PC-3 (cell line): Measurements from ENCODE around the gene TAS2R60. TPM values are rescaled to one million over a fixed set of nuclear protein-coding genes. Genes with fewer than 3 reads are reported as not detected.

ENCODE experiments used
- ATAC-seq: fragments of 200-7000 bp; cut with Tn5 transposase; 2 replicates; pipeline ENCODE4 v1.9.1; 2020; ENCODE audit warnings: mild to moderate bottlenecking, moderate library complexity
- BruUV-seq: library from RNA; stranded (reverse); fragments of 400-500 nt; replicated peaks from 2 replicates; lab custom pipeline; 2021; lab: Mats Ljungman, UMichigan
- CTCF ChIA-PET: fragments of 300-600 bp; sonication (Branson Sonifier 250); formaldehyde crosslinking; loops from one replicate; lab custom pipeline; 2022; ENCODE audit warnings: antibody characterized with exemption; lab: Charles Lee
- POLR2A ChIA-PET: fragments of 300-600 bp; sonication (Branson Sonifier 250); formaldehyde crosslinking; loops from one replicate; lab custom pipeline; 2022; ENCODE audit warnings: antibody characterized with exemption; ENCODE audit not compliant: unreplicated experiment; lab: Charles Lee
- DNase-seq: peaks from one replicate; pipeline ENCODE4 v3.0.0-alpha.2; 2015
- H2AFZ ChIP-seq: fragments of 300-600 bp; sonication (generic); 2 replicates; pipeline ENCODE4 v1.6.0; 2016; ENCODE audit warnings: antibody characterized with exemption, low read length
- H3F3A ChIP-seq: fragments of 300-600 bp; sonication (generic); one replicate; pipeline ENCODE4 v1.6.0; 2017; ENCODE audit warnings: antibody characterized with exemption, low read length, control low read depth, mild to moderate bottlenecking; ENCODE audit not compliant: unreplicated experiment
- H3K27ac ChIP-seq: fragments of 300-600 bp; sonication (generic); 2 replicates; pipeline ENCODE4 v1.5.1; 2016; ENCODE audit warnings: mild to moderate bottlenecking, low read length
- H3K27me3 ChIP-seq: fragments of 300-600 bp; sonication (generic); 2 replicates; pipeline ENCODE4 v1.6.1; 2016; ENCODE audit warnings: low read length, mixed read lengths
- H3K36me3 ChIP-seq: fragments of 300-600 bp; sonication (generic); 2 replicates; pipeline ENCODE4 v1.6.1; 2016; ENCODE audit warnings: low read depth, mixed run types, low read length, mixed read lengths
- H3K4me1 ChIP-seq: fragments of 300-600 bp; sonication (generic); 2 replicates; pipeline ENCODE4 v1.5.1; 2016; ENCODE audit warnings: low read length; ENCODE audit not compliant: insufficient read depth
- H3K4me2 ChIP-seq: fragments of 300-600 bp; sonication (generic); 2 replicates; pipeline ENCODE4 v1.6.0; 2016; ENCODE audit warnings: low read length
- H3K4me3 ChIP-seq: fragments of 300-600 bp; sonication (generic); 2 replicates; pipeline ENCODE4 v1.5.1; 2016; ENCODE audit warnings: mild to moderate bottlenecking, low read length, mixed read lengths
- H3K79me2 ChIP-seq: fragments of 300-600 bp; sonication (generic); 2 replicates; pipeline ENCODE4 v1.6.1; 2017; ENCODE audit warnings: low read length, mixed read lengths
- H3K9ac ChIP-seq: fragments of 300-600 bp; sonication (generic); 2 replicates; pipeline ENCODE4 v1.6.0; 2016; ENCODE audit warnings: mild to moderate bottlenecking, low read length
- H3K9me2 ChIP-seq: fragments of 300-600 bp; sonication (generic); replicated peaks from 2 replicates; pipeline ENCODE4 v1.6.1; 2016; ENCODE audit warnings: mixed run types, low read length, mixed read lengths
- H3K9me3 ChIP-seq: fragments of 300-600 bp; sonication (generic); 2 replicates; pipeline ENCODE4 v1.6.1; 2016; ENCODE audit warnings: low read length, mixed read lengths
- H4K20me1 ChIP-seq: fragments of 300-600 bp; sonication (generic); 2 replicates; pipeline ENCODE4 v1.6.1; 2016; ENCODE audit warnings: low read length, mixed read lengths
- CTCF ChIP-seq: fragments of 300-600 bp; sonication (generic); conservative IDR thresholded peaks from 2 replicates; pipeline ENCODE4 v1.5.1; 2017; ENCODE audit warnings: antibody characterized with exemption, low read depth, mild to moderate bottlenecking, low read length
- EZH2 ChIP-seq: fragments of 300-600 bp; sonication (generic); IDR thresholded peaks from one replicate; pipeline ENCODE4 v1.6.1; 2017; ENCODE audit warnings: antibody characterized with exemption, mild to moderate bottlenecking, low read length; ENCODE audit not compliant: unreplicated experiment
- EZH2phosphoT487 ChIP-seq: fragments of 300-600 bp; sonication (generic); IDR thresholded peaks from 2 replicates; pipeline ENCODE4 v1.6.1; 2018; ENCODE audit warnings: mild to moderate bottlenecking, antibody characterized with exemption, low read length, borderline replicate concordance
- intact Hi-C: fragments of 100-400 bp; cut with micrococcal nuclease; formaldehyde crosslinking; loops from 2 replicates; pipeline ENCODE4 v1.9.0; 2023
- total RNA-seq: library from RNA; depleted of rRNA; stranded (reverse); fragments of >200 nt; gene quantifications from 2 replicates; pipeline ENCODE4 v1.2.3, GENCODE V29; 2014

TAS2R60 gene
- total RNA-seq, 1 experiment from 2014 or later = not detected

GRCh38 chr7:143407287-143408251 is 35.7 kb upstream of the TAS2R60 start:
- no TSS peak for BruUV-seq
- intact Hi-C loops = no loop called here
- H3K79me2 ChIP-seq = peaks cover 20% of the 10 kb centered on the region
- H4K20me1 ChIP-seq = no peaks in the 10 kb centered on the region
- H3K9ac ChIP-seq = peak overlapping the region; percentile 65
- peak overlapping the region; percentile 40 for H3K27ac ChIP-seq
- peaks cover 24% of the 10 kb centered on the region for H3K4me1 ChIP-seq
- peak overlapping the region; percentile 66 for H2AFZ ChIP-seq
- peak; percentile 68 for DNase-seq
- peaks cover 3% of the 10 kb centered on the region; the same call in 1 of the 2 replicates for H3K36me3 ChIP-seq
- peak; percentile 29 for ATAC-seq
- peak overlapping the region; percentile 95 for H3K4me3 ChIP-seq
- H3K9me3 ChIP-seq = no peaks in the 10 kb centered on the region
- H3K27me3 ChIP-seq = no peaks in the 10 kb centered on the region
- peak overlapping the region; percentile 96 for H3K4me2 ChIP-seq
- TF ChIP-seq EZH2phosphoT487 (no peak), EZH2 (no peak), CTCF (no peak)
- no peaks in the 10 kb centered on the region for H3K9me2 ChIP-seq
- ChIA-PET CTCF (interaction anchor here (0.6 to 1.4 kb wide), 2 partner anchors 144 to 192 kb away, joined by 3 to 4 read pairs; partner anchors contain the start of gene GSTK1), POLR2A (interaction anchor here (0.6 kb wide), 2 partner anchors 61 to 186 kb away, joined by 5 to 6 read pairs; no protein-coding TSS in a partner anchor)
- H3F3A ChIP-seq = no peaks in the 10 kb centered on the region

GRCh38 chr7:143408252-143408685 is 35.0 kb upstream of the TAS2R60 start:
- no peaks in the 10 kb centered on the region for H4K20me1 ChIP-seq
- no peaks in the 10 kb centered on the region for H3K9me3 ChIP-seq
- peak overlapping the region; percentile 66 for H2AFZ ChIP-seq
- CTCF ChIA-PET = interaction anchor here (0.5 to 1.4 kb wide), 5 partner anchors 9 to 430 kb away, joined by 3 to 4 read pairs (median 4); no protein-coding TSS in a partner anchor
- H3K9me2 ChIP-seq = no peaks in the 10 kb centered on the region
- H3K4me2 ChIP-seq = peak overlapping the region; percentile 96
- H3K27ac ChIP-seq = peak overlapping the region; percentile 40
- no TSS peak for BruUV-seq
- H3K79me2 ChIP-seq = peaks cover 20% of the 10 kb centered on the region
- peaks cover 3% of the 10 kb centered on the region; the same call in 1 of the 2 replicates for H3K36me3 ChIP-seq
- H3K27me3 ChIP-seq = no peaks in the 10 kb centered on the region
- peaks cover 24% of the 10 kb centered on the region for H3K4me1 ChIP-seq
- intact Hi-C loops = no loop called here
- H3K9ac ChIP-seq = peak overlapping the region; percentile 65
- peak; percentile 19 for ATAC-seq
- no peaks in the 10 kb centered on the region for H3F3A ChIP-seq
- POLR2A ChIA-PET = interaction anchor here (0.6 kb wide), 1 partner anchor 187 kb away, joined by 6 read pairs; no protein-coding TSS in a partner anchor
- TF ChIP-seq EZH2 (no peak), EZH2phosphoT487 (no peak), CTCF (no peak)
- DNase-seq = no peak
- H3K4me3 ChIP-seq = peak overlapping the region; percentile 95
